Measurements from ENCODE around the gene DTNBP1. TPM values are rescaled to one million over a fixed set of nuclear protein-coding genes. Genes with fewer than 3 reads are reported as not detected.

DTNBP1 gene
- total and polyA plus RNA-seq, 3 donors from 2014 or later, result 21.8 to 25.4 (median 22.6) TPM

DNA sequence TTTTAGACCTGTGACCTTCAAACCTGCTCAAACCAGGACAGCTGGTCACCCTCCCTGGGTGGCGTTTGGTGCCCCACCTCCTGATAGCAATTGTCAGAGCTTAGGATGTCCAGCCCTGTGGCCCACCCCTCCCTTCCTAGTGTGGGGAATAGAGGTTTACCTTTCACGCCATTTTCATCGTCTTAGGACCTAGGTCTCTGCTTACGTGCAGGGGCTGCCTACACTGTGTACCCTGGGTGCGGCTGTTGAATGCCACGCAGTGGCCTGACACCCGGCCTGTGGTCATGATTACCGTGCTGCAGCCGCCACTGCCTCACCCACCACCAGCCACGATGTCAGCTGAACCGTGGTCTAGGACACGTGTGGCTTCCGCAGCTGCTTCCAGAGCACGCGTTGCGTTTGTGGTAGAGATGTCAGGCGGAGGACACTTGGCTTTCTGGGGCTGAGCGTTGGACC is 157.3 kb downstream of the DTNBP1 start:
- intact Hi-C loops (cut with DNase I; ENCODE audit: low total_unique reads), result no loop called here
- no peak for DNase-seq
- WGBS, 2 donors, result 82 to 85% methylated on average over 12 to 18 of the region's 18 CpGs
- H3K27me3 ChIP-seq, result no peaks in the 10 kb centered on the region
- no peak for TF ChIP-seq POLR2A (IDR thresholded peaks at IDR 0.05)
- TF ChIP-seq, protein P1, sequence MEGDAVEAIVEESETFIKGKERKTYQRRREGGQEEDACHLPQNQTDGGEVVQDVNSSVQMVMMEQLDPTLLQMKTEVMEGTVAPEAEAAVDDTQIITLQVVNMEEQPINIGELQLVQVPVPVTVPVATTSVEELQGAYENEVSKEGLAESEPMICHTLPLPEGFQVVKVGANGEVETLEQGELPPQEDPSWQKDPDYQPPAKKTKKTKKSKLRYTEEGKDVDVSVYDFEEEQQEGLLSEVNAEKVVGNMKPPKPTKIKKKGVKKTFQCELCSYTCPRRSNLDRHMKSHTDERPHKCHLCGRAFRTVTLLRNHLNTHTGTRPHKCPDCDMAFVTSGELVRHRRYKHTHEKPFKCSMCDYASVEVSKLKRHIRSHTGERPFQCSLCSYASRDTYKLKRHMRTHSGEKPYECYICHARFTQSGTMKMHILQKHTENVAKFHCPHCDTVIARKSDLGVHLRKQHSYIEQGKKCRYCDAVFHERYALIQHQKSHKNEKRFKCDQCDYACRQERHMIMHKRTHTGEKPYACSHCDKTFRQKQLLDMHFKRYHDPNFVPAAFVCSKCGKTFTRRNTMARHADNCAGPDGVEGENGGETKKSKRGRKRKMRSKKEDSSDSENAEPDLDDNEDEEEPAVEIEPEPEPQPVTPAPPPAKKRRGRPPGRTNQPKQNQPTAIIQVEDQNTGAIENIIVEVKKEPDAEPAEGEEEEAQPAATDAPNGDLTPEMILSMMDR (IDR thresholded peaks at IDR 0.05), result no peak
- H3K27ac ChIP-seq, result peak overlapping the region; percentile 71 to 87
- H3K4me3 ChIP-seq, result no peak overlapping the region
- no peaks in the 10 kb centered on the region for H3K9me3 ChIP-seq
- no peaks in the 10 kb centered on the region for H3K36me3 ChIP-seq (ENCODE audit: low read depth, missing control alignments)
- H3K4me1 ChIP-seq, result peaks cover 25% of the 10 kb centered on the region

DNA sequence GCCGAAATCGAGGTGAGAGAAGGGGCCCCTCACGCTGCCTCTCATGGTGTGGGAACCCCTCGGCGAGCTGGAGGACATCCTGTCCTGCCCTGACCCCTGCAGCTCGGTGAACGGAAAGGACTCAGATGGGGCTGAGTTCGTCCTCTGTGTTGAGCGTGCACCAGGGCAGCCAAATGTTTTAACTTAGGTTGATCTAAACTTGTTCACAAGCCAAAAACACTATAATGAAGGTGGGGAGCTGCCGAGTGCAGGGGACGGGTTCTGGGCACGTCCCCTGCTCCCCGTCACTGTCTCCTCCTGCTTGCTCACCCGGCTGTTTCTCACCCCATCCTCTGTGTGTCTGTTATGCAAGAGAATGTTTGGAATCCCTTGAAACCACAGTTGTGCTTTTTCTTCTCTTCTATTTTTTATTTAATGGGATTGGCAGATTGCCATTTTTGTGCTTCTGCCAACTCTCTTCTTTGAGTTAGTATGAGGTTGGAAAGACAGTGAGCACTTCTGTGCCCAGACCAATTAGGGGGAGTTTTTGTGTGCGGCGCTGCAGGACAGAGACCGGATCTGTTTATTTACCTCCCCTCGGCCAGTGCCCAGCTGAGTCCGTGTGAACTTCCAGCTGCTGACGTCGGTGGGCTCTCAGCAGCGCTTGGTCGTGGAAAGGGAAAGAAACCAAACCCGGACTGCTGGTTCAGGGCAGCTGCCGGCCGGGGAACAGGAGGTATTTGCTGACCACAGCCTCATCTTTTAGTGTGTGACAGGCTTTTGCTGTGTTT is 158.1 kb downstream of the DTNBP1 start:
- Histone ChIP-seq H3K36me3 (ENCODE audit: low read depth, missing control alignments) (no peaks in the 10 kb centered on the region), H3K4me3 (no peak overlapping the region), H3K4me1 (peaks cover 25% of the 10 kb centered on the region), H3K27ac (peak overlapping the region; percentile 71 to 87), H3K27me3 (no peaks in the 10 kb centered on the region), H3K9me3 (no peaks in the 10 kb centered on the region)
- intact Hi-C loops (cut with DNase I; ENCODE audit: low total_unique reads), result no loop called here
- TF ChIP-seq, protein P1 (IDR thresholded peaks at IDR 0.05), result no peak
- no peak for TF ChIP-seq POLR2A (IDR thresholded peaks at IDR 0.05)
- DNase-seq, result peak; percentile 91
- 23 to 38% methylated on average over 25 to 26 of the region's 26 CpGs for WGBS, 2 donors

DNA sequence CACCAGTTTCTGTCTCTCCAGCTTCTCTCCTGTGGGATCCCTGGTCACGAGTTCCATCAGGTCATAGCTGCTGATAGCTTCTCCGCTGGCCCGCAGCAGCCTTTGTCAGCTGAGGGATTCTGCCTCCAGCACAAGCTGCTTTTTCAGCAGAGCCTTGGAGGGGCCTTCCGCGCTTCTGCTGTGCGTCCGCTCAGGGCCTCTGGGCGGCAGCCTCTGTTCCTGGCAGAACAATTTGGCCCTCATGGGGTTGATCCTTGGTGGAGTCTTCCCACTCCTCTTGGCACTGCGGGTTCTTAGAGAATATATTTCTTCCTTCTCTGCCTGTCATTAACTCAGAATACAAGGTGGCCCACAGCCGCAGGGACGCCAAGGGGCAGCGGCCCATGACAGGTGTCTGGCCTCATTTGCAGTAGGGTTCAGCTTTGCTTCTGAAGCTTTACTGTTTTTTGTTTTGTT is 158.8 kb downstream of the DTNBP1 start:
- intact Hi-C loops (cut with DNase I; ENCODE audit: low total_unique reads), result no loop called here
- peaks cover 25% of the 10 kb centered on the region for H3K4me1 ChIP-seq
- WGBS, 2 donors, result 33 to 59% methylated on average over 10 to 12 of the region's 12 CpGs

DNA sequence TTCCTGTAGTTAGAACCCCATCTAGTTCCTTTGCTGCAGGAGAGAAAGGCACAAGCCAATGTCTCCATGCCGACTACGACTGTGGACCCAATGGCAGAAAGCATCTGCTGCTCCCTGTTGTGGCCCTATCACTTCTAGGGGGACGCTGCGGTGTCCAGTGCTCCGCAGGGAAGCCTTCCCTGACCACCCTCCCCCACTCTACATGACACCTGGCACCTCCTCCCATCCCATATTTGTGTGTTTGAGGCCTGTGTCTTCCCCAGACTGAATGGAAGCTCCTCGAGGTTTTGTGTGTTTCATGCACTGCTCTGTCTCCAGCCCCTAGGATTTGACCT is 159.5 kb downstream of the DTNBP1 start:
- no peak for DNase-seq
- Histone ChIP-seq H3K36me3 (ENCODE audit: low read depth, missing control alignments) (no peaks in the 10 kb centered on the region), H3K4me3 (no peak overlapping the region), H3K27ac (peak overlapping the region; percentile 71 to 87), H3K9me3 (no peaks in the 10 kb centered on the region), H3K4me1 (peaks cover 25% of the 10 kb centered on the region), H3K27me3 (no peaks in the 10 kb centered on the region)
- intact Hi-C loops (cut with DNase I; ENCODE audit: low total_unique reads), result no loop called here
- WGBS, 2 donors, result 77 to 96% methylated on average over 4 to 6 of the region's 6 CpGs
- TF ChIP-seq, protein P1 (IDR thresholded peaks at IDR 0.05), result no peak
- TF ChIP-seq POLR2A (IDR thresholded peaks at IDR 0.05), result no peak

More for the DNA sequence above, 158.8 kb downstream of the DTNBP1 start:
- peak overlapping the region; percentile 71 to 87 for H3K27ac ChIP-seq
- DNase-seq, result peak; percentile 84
- H3K27me3 ChIP-seq, result no peaks in the 10 kb centered on the region
- TF ChIP-seq, protein P1 (IDR thresholded peaks at IDR 0.05), result peak in 2 of 3 experiments; percentile 34 to 35
- TF ChIP-seq POLR2A (IDR thresholded peaks at IDR 0.05), result no peak
- H3K4me3 ChIP-seq, result no peak overlapping the region
- H3K36me3 ChIP-seq (ENCODE audit: low read depth, missing control alignments), result no peaks in the 10 kb centered on the region
- no peaks in the 10 kb centered on the region for H3K9me3 ChIP-seq

Data from testis (tissue), 3 donors.